H1 (cell line): ENCODE data around the gene ACOT9. TPM values are rescaled to one million over a fixed set of nuclear protein-coding genes. Genes with fewer than 3 reads are reported as not detected.

Experiments used
- KDM4A ChIP-seq: IDR thresholded peaks from one replicate; pipeline ENCODE4 v1.7.1; 2012; ENCODE audit warnings: low read depth, mild to moderate bottlenecking, moderate library complexity, low read length, inconsistent platforms; ENCODE audit not compliant: severe bottlenecking
- KDM5A ChIP-seq: fragments of 200-600 bp; IDR thresholded peaks from 2 replicates; pipeline ENCODE4 v1.7.1; 2012; ENCODE audit warnings: mild to moderate bottlenecking, low read length, inconsistent platforms, mixed read lengths
- POLR2A ChIP-seq, 2 experiments: IDR thresholded peaks; 1 replicate in 1 of 2; 2 replicates in 1 of 2; pipeline ENCODE4 v1.6.1; 2011; ENCODE audit warnings: low read depth in 2 of 2, low read length in 2 of 2, mild to moderate bottlenecking in 2 of 2; ENCODE audit errors: control extremely low read depth in 1 of 2
- SP1 ChIP-seq: IDR thresholded peaks from 2 replicates; pipeline ENCODE4 v1.6.1; 2011; ENCODE audit warnings: low read depth, low read length
- SUZ12 ChIP-seq: fragments of 200-600 bp; sonication (generic); IDR thresholded peaks from 2 replicates; pipeline ENCODE4 v1.6.1; 2012; ENCODE audit warnings: mild to moderate bottlenecking, inconsistent platforms, low read length, moderate library complexity, mixed read lengths
- TAF1 ChIP-seq: IDR thresholded peaks from 2 replicates; pipeline ENCODE4 v1.6.1; 2011; ENCODE audit warnings: mild to moderate bottlenecking, low read depth, low read length
- TBP ChIP-seq: IDR thresholded peaks from 2 replicates; pipeline ENCODE4 v1.6.1; 2011; ENCODE audit warnings: low read depth, low read length, improper control_type of control experiment
- TCF12 ChIP-seq: IDR thresholded peaks from 2 replicates; pipeline ENCODE4 v1.6.1; 2011; ENCODE audit warnings: low read depth, mild to moderate bottlenecking, low read length
- polyA plus RNA-seq, 7 experiments: library from polyadenylated mRNA; depleted of rRNA in 3 of 7; stranded (reverse) in 5 of 7; unstranded in 2 of 7; fragments of >200 nt in 5 of 7; fragments of 200-250 nt in 2 of 7; gene quantifications; 1 replicate in 5 of 7; 2 replicates in 1 of 7; 4 replicates in 1 of 7; pipeline versions ENCODE4 v1.2.1 to v1.2.3, GENCODE V29; 2011 to 2013; ENCODE audit warnings: missing spikeins in 2 of 7, mixed read lengths in 2 of 7
- total RNA-seq: library from RNA; stranded (reverse); fragmentation: NEBNext Ultra II Directional; extraction: Animal tissue kit (Norgen Biotek cat#: 25700); gene quantifications from 2 replicates; pipeline ENCODE4 v1.2.1, GENCODE V29; 2021
- TF ChIP-seq, protein P1 (sequence below), 3 experiments: IDR thresholded peaks; 1 replicate in 2 of 3; 2 replicates in 1 of 3; pipeline versions ENCODE4 v1.5.1 to v1.6.1; 2011; ENCODE audit warnings: low read length in 3 of 3, mild to moderate bottlenecking in 3 of 3, inconsistent platforms in 2 of 3, low read depth in 1 of 3, moderate library complexity in 1 of 3; ENCODE audit not compliant: insufficient read depth in 1 of 3; ENCODE audit errors: control extremely low read depth in 1 of 3

Gene ACOT9
- total and polyA plus RNA-seq, 2 of the 8 experiments (the other 6 are each of a cell fraction or from before 2014, with no cell fraction given), result 20.7 to 39.5 TPM

DNA sequence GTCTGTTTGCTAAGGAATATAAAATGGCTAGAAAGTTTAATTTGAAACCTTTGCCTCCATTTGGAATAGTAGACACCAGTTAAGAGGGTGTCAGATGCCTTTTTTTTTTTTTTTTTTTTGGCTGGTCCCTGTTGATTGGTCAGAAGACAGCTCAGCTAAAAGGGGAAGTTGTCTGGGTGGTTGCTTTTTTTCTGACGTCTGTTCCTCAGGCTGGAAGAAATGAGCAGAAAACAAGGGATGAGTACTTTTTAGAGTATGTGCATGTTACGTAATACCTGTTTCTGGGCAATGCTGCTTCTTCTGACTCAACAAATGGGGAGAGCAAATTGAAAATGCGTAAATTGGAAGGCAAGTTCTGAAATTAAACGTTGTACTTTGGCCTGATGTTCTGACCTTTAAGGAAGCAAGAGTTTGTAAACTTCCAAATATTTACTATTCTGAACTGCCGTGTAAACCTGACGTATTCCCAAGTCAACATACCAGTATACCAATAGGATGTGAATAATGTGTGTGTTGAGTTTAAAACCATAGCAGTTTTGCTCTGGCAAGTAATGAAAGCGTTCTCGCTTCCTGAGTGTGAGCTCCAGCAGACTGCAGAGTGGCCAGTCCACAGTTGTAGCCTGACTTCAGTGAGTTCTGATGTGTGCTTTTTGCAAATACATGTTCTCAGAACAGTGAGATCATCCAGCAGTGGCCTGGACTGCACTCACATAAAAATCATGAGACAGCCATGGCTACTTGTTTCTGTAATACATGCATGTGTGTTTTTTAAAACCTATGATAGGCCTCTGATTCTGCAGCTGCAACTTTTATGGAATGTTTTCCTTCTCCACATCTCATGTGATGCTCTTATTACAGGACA is 41.6 kb upstream of the ACOT9 start (continued):
- TF ChIP-seq, protein P1, sequence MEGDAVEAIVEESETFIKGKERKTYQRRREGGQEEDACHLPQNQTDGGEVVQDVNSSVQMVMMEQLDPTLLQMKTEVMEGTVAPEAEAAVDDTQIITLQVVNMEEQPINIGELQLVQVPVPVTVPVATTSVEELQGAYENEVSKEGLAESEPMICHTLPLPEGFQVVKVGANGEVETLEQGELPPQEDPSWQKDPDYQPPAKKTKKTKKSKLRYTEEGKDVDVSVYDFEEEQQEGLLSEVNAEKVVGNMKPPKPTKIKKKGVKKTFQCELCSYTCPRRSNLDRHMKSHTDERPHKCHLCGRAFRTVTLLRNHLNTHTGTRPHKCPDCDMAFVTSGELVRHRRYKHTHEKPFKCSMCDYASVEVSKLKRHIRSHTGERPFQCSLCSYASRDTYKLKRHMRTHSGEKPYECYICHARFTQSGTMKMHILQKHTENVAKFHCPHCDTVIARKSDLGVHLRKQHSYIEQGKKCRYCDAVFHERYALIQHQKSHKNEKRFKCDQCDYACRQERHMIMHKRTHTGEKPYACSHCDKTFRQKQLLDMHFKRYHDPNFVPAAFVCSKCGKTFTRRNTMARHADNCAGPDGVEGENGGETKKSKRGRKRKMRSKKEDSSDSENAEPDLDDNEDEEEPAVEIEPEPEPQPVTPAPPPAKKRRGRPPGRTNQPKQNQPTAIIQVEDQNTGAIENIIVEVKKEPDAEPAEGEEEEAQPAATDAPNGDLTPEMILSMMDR (IDR thresholded peaks at IDR 0.05; ENCODE audit: control extremely low read depth in 1 of 3, insufficient read depth in 1 of 3, low read depth in 1 of 3, low read length in 3 of 3), result no peak
- TF ChIP-seq TAF1 (no peak), POLR2A (IDR thresholded peaks at IDR 0.05; ENCODE audit: control extremely low read depth in 1 of 2, low read depth in 2 of 2, low read length in 2 of 2) (no peak), KDM4A (no peak), SP1 (no peak), TCF12 (no peak), SUZ12 (no peak), TBP (no peak), KDM5A (no peak)
